Mesothelial cell of epicardium (in vitro differentiated cells): ENCODE measurements around the gene ROBO2. TPM values are rescaled to one million over a fixed set of nuclear protein-coding genes. Genes with fewer than 3 reads are reported as not detected.

Source experiments
- DNase-seq, 2 experiments: peaks; one replicate each; pipeline ENCODE4 v3.0.0; 2021; ENCODE audit warnings: low spot score in 2 of 2; ENCODE audit not compliant: unreplicated experiment in 2 of 2
- H3K27ac Mint-ChIP-seq: 2 replicates; pipeline ENCODE4 v1.8.0; 2021; ENCODE audit warnings: mixed read lengths
- H3K27me3 Mint-ChIP-seq: 2 replicates; pipeline ENCODE4 v1.8.0; 2021; ENCODE audit warnings: low read depth, mixed read lengths
- H3K36me3 Mint-ChIP-seq: 2 replicates; pipeline ENCODE4 v1.8.0; 2021; ENCODE audit warnings: mixed read lengths
- H3K4me1 Mint-ChIP-seq: 2 replicates; pipeline ENCODE4 v1.8.0; 2021; ENCODE audit warnings: mixed read lengths
- H3K4me3 Mint-ChIP-seq: 2 replicates; pipeline ENCODE4 v1.8.0; 2021; ENCODE audit warnings: mild to moderate bottlenecking, moderate library complexity, mixed read lengths
- H3K9me3 Mint-ChIP-seq: 2 replicates; pipeline ENCODE4 v1.8.0; 2021; ENCODE audit warnings: mixed read lengths
- total RNA-seq: library from RNA; stranded (reverse); gene quantifications from 3 replicates; pipeline ENCODE4 v1.2.1, GENCODE V29; 2021
- TF ChIP-seq, protein P1 (sequence below): fragments of 200-600 bp; sonication (generic); IDR thresholded peaks from one replicate; pipeline ENCODE4 v1.5.0; 2021; ENCODE audit warnings: antibody characterized with exemption; ENCODE audit not compliant: unreplicated experiment

Gene ROBO2
- total RNA-seq, 1 donor from 2014 or later: 82.3 TPM

DNA sequence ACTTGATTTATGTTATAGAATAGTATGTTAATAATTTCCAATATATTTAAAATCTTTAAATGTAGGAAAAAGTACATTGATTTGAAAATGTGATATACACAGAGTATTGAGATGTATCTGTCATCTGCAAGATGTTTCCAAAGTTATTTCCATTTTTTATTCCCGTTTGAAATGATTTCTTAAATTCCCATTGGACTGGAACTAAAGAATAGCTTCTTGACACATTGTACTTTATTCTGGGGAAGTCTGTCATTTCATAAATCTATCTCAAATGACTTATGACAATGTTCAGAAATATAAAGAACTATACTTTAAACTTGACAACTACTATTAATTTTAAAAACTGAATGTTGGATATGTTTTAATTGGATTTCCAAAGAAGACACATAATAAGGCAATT, 489.6 kb downstream of the ROBO2 start:
- DNase-seq: no peak
- Mint-ChIP-seq H3K36me3 (peaks cover 5% of the 10 kb centered on the region), H3K27me3 (no peaks in the 10 kb centered on the region), H3K27ac (no peak overlapping the region), H3K9me3 (peaks cover 11% of the 10 kb centered on the region), H3K4me1 (no peaks in the 10 kb centered on the region), H3K4me3 (no peak overlapping the region)
- TF ChIP-seq, protein P1, sequence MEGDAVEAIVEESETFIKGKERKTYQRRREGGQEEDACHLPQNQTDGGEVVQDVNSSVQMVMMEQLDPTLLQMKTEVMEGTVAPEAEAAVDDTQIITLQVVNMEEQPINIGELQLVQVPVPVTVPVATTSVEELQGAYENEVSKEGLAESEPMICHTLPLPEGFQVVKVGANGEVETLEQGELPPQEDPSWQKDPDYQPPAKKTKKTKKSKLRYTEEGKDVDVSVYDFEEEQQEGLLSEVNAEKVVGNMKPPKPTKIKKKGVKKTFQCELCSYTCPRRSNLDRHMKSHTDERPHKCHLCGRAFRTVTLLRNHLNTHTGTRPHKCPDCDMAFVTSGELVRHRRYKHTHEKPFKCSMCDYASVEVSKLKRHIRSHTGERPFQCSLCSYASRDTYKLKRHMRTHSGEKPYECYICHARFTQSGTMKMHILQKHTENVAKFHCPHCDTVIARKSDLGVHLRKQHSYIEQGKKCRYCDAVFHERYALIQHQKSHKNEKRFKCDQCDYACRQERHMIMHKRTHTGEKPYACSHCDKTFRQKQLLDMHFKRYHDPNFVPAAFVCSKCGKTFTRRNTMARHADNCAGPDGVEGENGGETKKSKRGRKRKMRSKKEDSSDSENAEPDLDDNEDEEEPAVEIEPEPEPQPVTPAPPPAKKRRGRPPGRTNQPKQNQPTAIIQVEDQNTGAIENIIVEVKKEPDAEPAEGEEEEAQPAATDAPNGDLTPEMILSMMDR: no peak

- DNase-seq: no peak
- H3K4me3 Mint-ChIP-seq: no peak overlapping the region
- H3K36me3 Mint-ChIP-seq: peaks cover 5% of the 10 kb centered on the region
- H3K4me1 Mint-ChIP-seq: peaks cover 3% of the 10 kb centered on the region
- TF ChIP-seq, protein P1: no peak
- no peaks in the 10 kb centered on the region for H3K27me3 Mint-ChIP-seq
- peaks cover 11% of the 10 kb centered on the region for H3K9me3 Mint-ChIP-seq
- H3K27ac Mint-ChIP-seq: no peak overlapping the region
Measured at GRCh38 chr3:77530870-77531269, 491.0 kb downstream of the ROBO2 start.

DNA sequence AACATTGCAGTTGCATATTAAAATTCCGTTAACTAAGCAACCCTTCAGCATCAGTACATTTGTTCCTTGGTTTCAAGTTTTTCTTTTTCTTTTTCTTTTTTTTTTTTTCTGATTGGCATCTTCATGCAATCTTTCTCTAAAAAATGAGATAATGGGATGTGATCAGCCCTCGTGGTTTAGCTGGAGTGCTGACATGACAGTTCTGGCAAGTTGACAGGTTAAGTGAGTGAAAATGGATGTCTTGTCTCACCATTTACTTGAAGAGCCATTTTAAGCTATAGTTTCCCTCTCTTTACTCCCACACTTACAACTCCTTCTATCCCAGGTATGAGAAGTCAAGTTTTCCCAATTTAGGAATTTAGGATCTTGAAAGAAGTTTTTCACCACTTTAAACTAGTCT, 495.2 kb downstream of the ROBO2 start:
- Mint-ChIP-seq H3K36me3 (peaks cover 8% of the 10 kb centered on the region), H3K4me3 (no peak overlapping the region), H3K4me1 (peaks cover 9% of the 10 kb centered on the region), H3K27ac (no peak overlapping the region), H3K9me3 (peaks cover 16% of the 10 kb centered on the region), H3K27me3 (no peaks in the 10 kb centered on the region)
- no peak for DNase-seq
- TF ChIP-seq, protein P1: no peak

DNA sequence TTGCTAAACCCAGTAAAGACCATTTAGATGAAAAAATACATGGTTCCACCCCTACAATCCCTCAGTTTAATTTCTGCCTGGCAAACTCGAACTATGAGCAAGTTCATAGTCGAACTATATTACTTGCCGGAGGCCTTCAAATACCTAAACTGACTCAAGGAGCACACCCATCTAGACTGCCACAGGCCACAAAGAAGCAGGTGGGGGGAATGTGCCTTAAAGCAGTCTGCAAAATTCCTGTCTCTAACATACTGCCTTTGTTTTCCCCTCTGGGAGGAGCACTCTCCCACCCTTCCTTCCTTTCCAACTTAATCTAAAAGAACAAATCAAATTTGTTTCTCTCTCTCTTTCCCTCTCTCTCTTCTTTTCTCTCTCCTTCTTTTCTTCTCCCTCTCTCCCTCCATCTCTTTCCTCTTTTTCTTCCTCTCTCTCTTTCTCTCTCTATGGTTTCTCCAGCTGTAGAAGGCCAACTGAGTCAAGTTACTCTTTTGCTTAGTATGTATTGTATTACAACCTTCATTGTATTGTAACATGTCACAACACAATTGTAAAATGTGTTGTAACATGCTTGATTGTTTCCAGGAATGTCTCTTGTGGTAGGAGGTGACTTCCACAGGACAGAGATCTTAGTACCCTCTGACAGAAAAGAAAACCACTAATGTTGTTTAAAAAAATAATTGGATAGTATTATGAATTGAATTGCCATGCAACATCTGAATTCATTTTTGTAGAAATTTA, 496.3 kb downstream of the ROBO2 start:
- Mint-ChIP-seq H3K36me3 (peaks cover 8% of the 10 kb centered on the region), H3K4me3 (no peak overlapping the region), H3K27ac (peak overlapping the region; percentile 22), H3K27me3 (no peaks in the 10 kb centered on the region), H3K9me3 (peaks cover 16% of the 10 kb centered on the region), H3K4me1 (peaks cover 9% of the 10 kb centered on the region)
- TF ChIP-seq, protein P1: no peak
- DNase-seq: no peak

DNA sequence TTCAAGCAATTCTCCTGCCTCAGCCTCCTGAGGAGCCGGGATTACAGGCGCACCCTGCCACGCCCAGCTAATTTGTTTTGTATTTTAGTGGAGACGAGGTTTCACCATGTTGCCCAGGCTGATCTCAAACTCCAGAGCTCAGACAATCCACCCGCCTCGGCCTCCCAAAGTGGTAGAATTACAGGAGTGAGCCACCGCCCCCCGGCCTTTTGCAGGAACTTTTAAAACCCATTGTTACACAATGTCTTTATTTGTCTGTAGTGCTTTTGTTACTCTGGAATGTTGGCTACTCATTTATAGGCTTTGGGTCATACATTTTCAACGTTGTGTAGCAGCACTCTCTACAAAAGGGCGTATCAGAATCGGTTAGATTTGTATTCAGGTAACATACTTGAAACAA, 499.1 kb downstream of the ROBO2 start:
- Mint-ChIP-seq H3K27me3 (no peaks in the 10 kb centered on the region), H3K9me3 (peaks cover 5% of the 10 kb centered on the region), H3K36me3 (peaks cover 4% of the 10 kb centered on the region), H3K4me1 (peaks cover 9% of the 10 kb centered on the region), H3K4me3 (no peak overlapping the region), H3K27ac (no peak overlapping the region)
- DNase-seq: no peak
- TF ChIP-seq, protein P1: no peak
